H1 (cell line): ENCODE measurements around the gene RAB9B.

Source experiments
- POU5F1 ChIP-seq: IDR thresholded peaks from 2 replicates; pipeline ENCODE4 v1.6.1; 2011; ENCODE audit warnings: low read depth, mild to moderate bottlenecking, low read length, moderate library complexity
- TF ChIP-seq, protein P1 (sequence below): IDR thresholded peaks from 2 replicates; pipeline ENCODE4 v1.6.1; 2012; ENCODE audit warnings: low read length, inconsistent platforms

GRCh38 chrX:103817502-103817901, 14.6 kb downstream of the RAB9B start:
- TF ChIP-seq, protein P1, sequence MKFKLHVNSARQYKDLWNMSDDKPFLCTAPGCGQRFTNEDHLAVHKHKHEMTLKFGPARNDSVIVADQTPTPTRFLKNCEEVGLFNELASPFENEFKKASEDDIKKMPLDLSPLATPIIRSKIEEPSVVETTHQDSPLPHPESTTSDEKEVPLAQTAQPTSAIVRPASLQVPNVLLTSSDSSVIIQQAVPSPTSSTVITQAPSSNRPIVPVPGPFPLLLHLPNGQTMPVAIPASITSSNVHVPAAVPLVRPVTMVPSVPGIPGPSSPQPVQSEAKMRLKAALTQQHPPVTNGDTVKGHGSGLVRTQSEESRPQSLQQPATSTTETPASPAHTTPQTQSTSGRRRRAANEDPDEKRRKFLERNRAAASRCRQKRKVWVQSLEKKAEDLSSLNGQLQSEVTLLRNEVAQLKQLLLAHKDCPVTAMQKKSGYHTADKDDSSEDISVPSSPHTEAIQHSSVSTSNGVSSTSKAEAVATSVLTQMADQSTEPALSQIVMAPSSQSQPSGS, result no peak
- TF ChIP-seq POU5F1, result no peak
